K562 (cell line): Measurements from ENCODE around the gene HTR4. TPM values are rescaled to one million over a fixed set of nuclear protein-coding genes. Genes with fewer than 3 reads are reported as not detected.

Experiments
- ATAC-seq: fragments of 200-7000 bp; cut with Tn5 transposase; 3 replicates; pipeline ENCODE4 v1.9.1; 2020; ENCODE audit warnings: moderate library complexity
- BruUV-seq: library from RNA; stranded (reverse); fragments of 400-500 nt; replicated peaks from 2 replicates; lab custom pipeline; 2021; lab: Mats Ljungman, UMichigan
- CTCF ChIA-PET: fragments of 300-600 bp; formaldehyde crosslinking; extraction: SDS; loops from one replicate; lab custom pipeline; 2021; ENCODE audit warnings: low intra/inter-chr PET ratio; lab: Yijun Ruan, JAX
- POLR2A ChIA-PET: fragments of 300-600, 350-650 bp; sonication (Branson Sonifier 250); formaldehyde crosslinking; extraction: SDS; loops from one replicate; lab custom pipeline; 2021; ENCODE audit warnings: antibody characterized with exemption, inconsistent platforms; lab: Yijun Ruan, JAX
- DNase-seq, 4 experiments: peaks; one replicate each; pipeline versions ENCODE4 v3.0.0 to v3.0.0-alpha.2; 2011 to 2018; ENCODE audit warnings: low spot score in 3 of 4, mixed read lengths in 3 of 4; ENCODE audit errors: extremely low read depth in 1 of 4
- FAIRE-seq: peaks from 2 replicates; lab custom pipeline; 2011; peaks lifted over from hg19 to GRCh38; lab: Jason Lieb, UNC
- H2AFZ ChIP-seq: 2 replicates; pipeline ENCODE4 v1.6.0; 2011; ENCODE audit warnings: low read depth, low read length, control low read depth, inconsistent platforms
- H3K27ac ChIP-seq: fragments of 200-600 bp; 3 replicates; pipeline ENCODE4 v1.8.0; 2011; ENCODE audit warnings: low read depth, mild to moderate bottlenecking, control low read depth, inconsistent platforms, low read length, moderate library complexity, mixed read lengths; ENCODE audit errors: extremely low read depth
- H3K27me3 ChIP-seq, 2 experiments: fragments of 300-600 bp in 1 of 2; 2 replicates in 1 of 2; 3 replicates in 1 of 2; pipeline versions ENCODE4 v1.6.0 to v1.8.0; 2011; ENCODE audit warnings: inconsistent platforms in 2 of 2, low read length in 2 of 2, mild to moderate bottlenecking in 1 of 2, mixed read lengths in 1 of 2, moderate library complexity in 1 of 2; ENCODE audit not compliant: control insufficient read depth in 2 of 2, insufficient read depth in 2 of 2
- H3K36me3 ChIP-seq: fragments of 300-600 bp; 3 replicates; pipeline ENCODE4 v1.8.0; 2011; ENCODE audit warnings: mild to moderate bottlenecking, low read length, inconsistent platforms; ENCODE audit not compliant: control insufficient read depth, insufficient read depth
- H3K4me1 ChIP-seq, 2 experiments: fragments of 200-600 bp in 1 of 2; replicated peaks in 1 of 2; 2 replicates in 1 of 2; 3 replicates in 1 of 2; pipeline versions ENCODE4 v1.5.1 to v1.8.0; 2011; ENCODE audit warnings: inconsistent platforms in 2 of 2, low read length in 2 of 2, mild to moderate bottlenecking in 1 of 2, mixed read lengths in 1 of 2, moderate library complexity in 1 of 2; ENCODE audit not compliant: control insufficient read depth in 2 of 2, insufficient read depth in 2 of 2
- H3K4me2 ChIP-seq: 2 replicates; pipeline ENCODE4 v1.6.1; 2011; ENCODE audit warnings: low read length, control low read depth, inconsistent platforms, mixed read lengths; ENCODE audit not compliant: insufficient read depth
- H3K4me3 ChIP-seq: fragments of 200-600 bp; sonication (generic), shearing (Covaris generic); 2 replicates; pipeline ENCODE4 v1.5.1; 2016; ENCODE audit warnings: control low read depth, inconsistent platforms
- H3K79me2 ChIP-seq: fragments of 200-600 bp; 3 replicates; pipeline ENCODE4 v1.8.0; 2011; ENCODE audit warnings: low read length, inconsistent platforms; ENCODE audit not compliant: control insufficient read depth, insufficient read depth
- H3K9ac ChIP-seq, 2 experiments: 2 replicates each; pipeline versions ENCODE4 v1.6.0 to v1.6.1; 2011; ENCODE audit warnings: low read depth in 2 of 2, low read length in 2 of 2, control low read depth in 1 of 2, inconsistent platforms in 1 of 2, mild to moderate bottlenecking in 1 of 2, mixed read lengths in 1 of 2; ENCODE audit not compliant: insufficient read depth in 1 of 2
- H3K9me1 ChIP-seq: one replicate; pipeline ENCODE4 v1.6.0; 2011; ENCODE audit warnings: inconsistent platforms, mild to moderate bottlenecking, low read length, moderate library complexity; ENCODE audit not compliant: control insufficient read depth, insufficient read depth
- H3K9me3 ChIP-seq: replicated peaks from 2 replicates; pipeline ENCODE4 v1.5.1; 2011; ENCODE audit warnings: low read depth, low read length, inconsistent platforms; ENCODE audit not compliant: control insufficient read depth, insufficient read depth
- H4K20me1 ChIP-seq: replicated peaks from 2 replicates; pipeline ENCODE4 v1.6.1; 2011; ENCODE audit warnings: low read length, inconsistent platforms, mixed read lengths; ENCODE audit not compliant: control insufficient read depth, insufficient read depth
- HSF4 ChIP-seq: fragments of 250-450 bp; sonication (Bioruptor Pico); IDR thresholded peaks from 2 replicates; pipeline ENCODE4 v2.1.2; 2022; ENCODE audit warnings: mild to moderate bottlenecking, moderate library complexity, borderline replicate concordance
- IFI16 ChIP-seq: fragments of 250-450 bp; sonication (Bioruptor Pico); IDR thresholded peaks from 2 replicates; pipeline ENCODE4 v2.1.2; 2022; ENCODE audit warnings: mild to moderate bottlenecking, inconsistent platforms
- NCOA1 ChIP-seq: fragments of 450-650 bp; IDR thresholded peaks from 2 replicates; pipeline ENCODE4 v1.6.1; 2016; ENCODE audit warnings: low read depth
- NFYB ChIP-seq: IDR thresholded peaks from 2 replicates; pipeline ENCODE4 v1.6.1; 2011; ENCODE audit warnings: mild to moderate bottlenecking, moderate library complexity; ENCODE audit not compliant: insufficient read length; ENCODE audit errors: extremely low read depth
- SMAD1 ChIP-seq: fragments of 150-350 bp; IDR thresholded peaks from 2 replicates; pipeline ENCODE4 v1.6.1; 2014; ENCODE audit warnings: low read length, low read depth; ENCODE audit not compliant: partially characterized antibody
- TAF7 ChIP-seq: fragments of 450-650 bp; IDR thresholded peaks from 2 replicates; pipeline ENCODE4 v1.6.1; 2016; ENCODE audit warnings: missing genetic modification characterization, missing compliant biosample characterization
- TAF9B ChIP-seq: fragments of 450-650 bp; IDR thresholded peaks from 2 replicates; pipeline ENCODE4 v1.6.1; 2018; ENCODE audit warnings: mild to moderate bottlenecking; ENCODE audit not compliant: partially characterized antibody
- XRCC5 ChIP-seq: fragments of 200-400 bp; formaldehyde crosslinking; IDR thresholded peaks from 2 replicates; pipeline ENCODE4 v1.6.1; 2017; ENCODE audit warnings: low read depth, mild to moderate bottlenecking, low read length
- ZKSCAN8 ChIP-seq: fragments of 200-800 bp; sonication (Bioruptor generic); IDR thresholded peaks from 2 replicates; pipeline ENCODE4 v1.6.1; 2016; ENCODE audit warnings: missing genetic modification characterization, missing compliant biosample characterization
- WGBS: fragments of 100-300 bp; shearing (Covaris generic); methylation state at CpG from one replicate; pipeline ENCODE4 v1.1.6; 2016; ENCODE audit warnings: low coverage, mixed read lengths; ENCODE audit not compliant: insufficient coverage; ENCODE audit errors: missing lambda C conversion rate; 5-methylcytosine and 5-hydroxymethylcytosine counted together
- in situ Hi-C: fragments of 300-500 bp; cut with MboI; formaldehyde crosslinking; loops from 4 replicates; pipeline ENCODE4 v1.15.0; 2018; ENCODE audit warnings: inconsistent platforms, mixed read lengths
- intact Hi-C: fragments of 100-400 bp; cut with micrococcal nuclease; formaldehyde crosslinking; loops from 2 replicates; pipeline ENCODE4 v1.14.2; 2022
- polyA plus RNA-seq, 8 experiments: library from polyadenylated mRNA; depleted of rRNA in 4 of 8; stranded (reverse) in 5 of 8; unstranded in 3 of 8; fragments of >200 nt; fragmentation: Nextera tagmentation in 2 of 8; fragmentation: Illumina TruSeq in 1 of 8; extraction: Ambion mirVana in 2 of 8; extraction: Trizol in 1 of 8; gene quantifications; 2 replicates each; pipeline versions ENCODE4 v1.2.1 to v1.2.3, GENCODE V29; 2011 to 2014; ENCODE audit warnings: inconsistent platforms in 1 of 8, missing spikeins in 1 of 8
- total RNA-seq, 7 experiments: library from RNA; depleted of rRNA in 6 of 7; stranded (reverse); fragments of >200 nt in 6 of 7; fragmentation: Illumina TruSeq in 2 of 7; extraction: Trizol in 2 of 7; gene quantifications; 2 replicates each; pipeline versions ENCODE4 v1.2.1 to v1.2.3, GENCODE V29; 2011 to 2021; ENCODE audit warnings: low replicate concordance in 1 of 7
- TF ChIP-seq, protein P1 (sequence below): sonication (generic); IDR thresholded peaks from 2 replicates; pipeline ENCODE4 v1.6.1; 2016
- TF ChIP-seq, protein P2 (sequence below): conservative IDR thresholded peaks from 2 replicates; pipeline ENCODE4 v1.6.1; 2011; ENCODE audit warnings: low read depth, mild to moderate bottlenecking, low read length; ENCODE audit not compliant: control insufficient read depth
- TF ChIP-seq, protein P3 (sequence below): fragments of 250-450 bp; sonication (Bioruptor Pico); IDR thresholded peaks from 2 replicates; pipeline ENCODE4 v1.5.1; 2021; ENCODE audit warnings: mild to moderate bottlenecking
- TF ChIP-seq, protein P4 (sequence below): fragments of 250-450 bp; sonication (Bioruptor Pico); IDR thresholded peaks from 2 replicates; pipeline ENCODE4 v1.4.0; 2020

HTR4 gene
- total and polyA plus RNA-seq, 9 of the 15 experiments (the other 6 are each of a cell fraction or from before 2014, with no cell fraction given): 0.13 TPM; not detected in 8

DNA sequence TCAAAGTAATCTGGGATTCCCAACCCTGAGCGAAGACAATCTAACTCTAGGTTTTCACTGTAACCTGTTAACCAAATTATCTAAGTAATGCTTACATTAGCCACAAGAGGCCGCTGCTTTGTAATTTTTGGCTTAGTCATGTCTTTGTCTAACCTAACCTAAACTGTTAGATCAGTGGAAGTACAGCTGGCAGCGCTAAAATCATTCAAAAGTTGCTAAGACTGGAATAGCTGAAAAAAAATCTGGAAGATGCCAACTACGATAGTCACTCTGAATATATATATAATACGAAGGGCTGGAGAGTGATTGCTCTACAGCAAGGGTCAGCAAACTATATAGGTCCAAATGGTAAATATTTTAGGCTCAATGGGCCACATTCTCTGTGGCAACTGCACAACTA is 210.3 kb downstream of the HTR4 start:
- no peaks in the 10 kb centered on the region for H3K9me3 ChIP-seq
- H2AFZ ChIP-seq: no peak overlapping the region
- in situ Hi-C loops: loop anchor here (25.0 kb wide), 2 partner anchors 593 to 818 kb away; partner anchors contain the start of gene AFAP1L1
- WGBS: 23% methylated on average over 5 of the region's 5 CpGs
- H3K9me1 ChIP-seq: no peaks in the 10 kb centered on the region
- ChIA-PET CTCF (interaction anchor here (0.8 to 3.5 kb wide), 8 partner anchors 12 to 825 kb away, joined by 3 to 84 read pairs (median 6); no protein-coding TSS in a partner anchor), POLR2A (interaction anchor here (0.6 to 0.9 kb wide), 3 partner anchors 11 to 287 kb away, joined by 3 to 5 read pairs (median 4); no protein-coding TSS in a partner anchor)
- ATAC-seq: peak; percentile 97
- no peak overlapping the region for H3K4me3 ChIP-seq
- FAIRE-seq: peak; percentile 86
- peak; percentile 48 to 78 (median 50) for DNase-seq
- no peaks in the 10 kb centered on the region for H3K4me1 ChIP-seq
- BruUV-seq: no TSS peak
- H3K4me2 ChIP-seq: no peak overlapping the region
- no peaks in the 10 kb centered on the region for H4K20me1 ChIP-seq
- no peak overlapping the region for H3K27ac ChIP-seq
- no peak overlapping the region for H3K9ac ChIP-seq
- intact Hi-C loops: loop anchor here (1.0 to 10.0 kb wide), 7 partner anchors 39 to 591 kb away; no protein-coding TSS in a partner anchor
- no peaks in the 10 kb centered on the region for H3K27me3 ChIP-seq
- H3K79me2 ChIP-seq: no peaks in the 10 kb centered on the region
- H3K36me3 ChIP-seq: peaks cover 28% of the 10 kb centered on the region; the same call in 1 of the 3 replicates
- TF ChIP-seq, protein P1, sequence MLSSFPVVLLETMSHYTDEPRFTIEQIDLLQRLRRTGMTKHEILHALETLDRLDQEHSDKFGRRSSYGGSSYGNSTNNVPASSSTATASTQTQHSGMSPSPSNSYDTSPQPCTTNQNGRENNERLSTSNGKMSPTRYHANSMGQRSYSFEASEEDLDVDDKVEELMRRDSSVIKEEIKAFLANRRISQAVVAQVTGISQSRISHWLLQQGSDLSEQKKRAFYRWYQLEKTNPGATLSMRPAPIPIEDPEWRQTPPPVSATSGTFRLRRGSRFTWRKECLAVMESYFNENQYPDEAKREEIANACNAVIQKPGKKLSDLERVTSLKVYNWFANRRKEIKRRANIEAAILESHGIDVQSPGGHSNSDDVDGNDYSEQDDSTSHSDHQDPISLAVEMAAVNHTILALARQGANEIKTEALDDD: peak; percentile 88
- no peak for TF ChIP-seq TAF9B
- no peak for TF ChIP-seq SMAD1
- TF ChIP-seq, protein P2, sequence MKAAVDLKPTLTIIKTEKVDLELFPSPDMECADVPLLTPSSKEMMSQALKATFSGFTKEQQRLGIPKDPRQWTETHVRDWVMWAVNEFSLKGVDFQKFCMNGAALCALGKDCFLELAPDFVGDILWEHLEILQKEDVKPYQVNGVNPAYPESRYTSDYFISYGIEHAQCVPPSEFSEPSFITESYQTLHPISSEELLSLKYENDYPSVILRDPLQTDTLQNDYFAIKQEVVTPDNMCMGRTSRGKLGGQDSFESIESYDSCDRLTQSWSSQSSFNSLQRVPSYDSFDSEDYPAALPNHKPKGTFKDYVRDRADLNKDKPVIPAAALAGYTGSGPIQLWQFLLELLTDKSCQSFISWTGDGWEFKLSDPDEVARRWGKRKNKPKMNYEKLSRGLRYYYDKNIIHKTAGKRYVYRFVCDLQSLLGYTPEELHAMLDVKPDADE: no peak
- TF ChIP-seq, protein P3, sequence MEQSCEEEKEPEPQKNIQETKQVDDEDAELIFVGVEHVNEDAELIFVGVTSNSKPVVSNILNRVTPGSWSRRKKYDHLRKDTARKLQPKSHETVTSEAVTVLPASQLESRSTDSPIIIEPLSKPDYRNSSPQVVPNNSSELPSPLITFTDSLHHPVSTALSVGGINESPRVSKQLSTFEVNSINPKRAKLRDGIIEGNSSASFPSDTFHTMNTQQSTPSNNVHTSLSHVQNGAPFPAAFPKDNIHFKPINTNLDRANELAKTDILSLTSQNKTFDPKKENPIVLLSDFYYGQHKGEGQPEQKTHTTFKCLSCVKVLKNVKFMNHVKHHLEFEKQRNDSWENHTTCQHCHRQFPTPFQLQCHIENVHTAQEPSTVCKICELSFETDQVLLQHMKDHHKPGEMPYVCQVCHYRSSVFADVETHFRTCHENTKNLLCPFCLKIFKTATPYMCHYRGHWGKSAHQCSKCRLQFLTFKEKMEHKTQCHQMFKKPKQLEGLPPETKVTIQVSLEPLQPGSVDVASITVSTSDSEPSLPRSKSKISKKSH (CRISPR knock-in tag): no peak
- no peak for TF ChIP-seq HSF4
- TF ChIP-seq, protein P4, sequence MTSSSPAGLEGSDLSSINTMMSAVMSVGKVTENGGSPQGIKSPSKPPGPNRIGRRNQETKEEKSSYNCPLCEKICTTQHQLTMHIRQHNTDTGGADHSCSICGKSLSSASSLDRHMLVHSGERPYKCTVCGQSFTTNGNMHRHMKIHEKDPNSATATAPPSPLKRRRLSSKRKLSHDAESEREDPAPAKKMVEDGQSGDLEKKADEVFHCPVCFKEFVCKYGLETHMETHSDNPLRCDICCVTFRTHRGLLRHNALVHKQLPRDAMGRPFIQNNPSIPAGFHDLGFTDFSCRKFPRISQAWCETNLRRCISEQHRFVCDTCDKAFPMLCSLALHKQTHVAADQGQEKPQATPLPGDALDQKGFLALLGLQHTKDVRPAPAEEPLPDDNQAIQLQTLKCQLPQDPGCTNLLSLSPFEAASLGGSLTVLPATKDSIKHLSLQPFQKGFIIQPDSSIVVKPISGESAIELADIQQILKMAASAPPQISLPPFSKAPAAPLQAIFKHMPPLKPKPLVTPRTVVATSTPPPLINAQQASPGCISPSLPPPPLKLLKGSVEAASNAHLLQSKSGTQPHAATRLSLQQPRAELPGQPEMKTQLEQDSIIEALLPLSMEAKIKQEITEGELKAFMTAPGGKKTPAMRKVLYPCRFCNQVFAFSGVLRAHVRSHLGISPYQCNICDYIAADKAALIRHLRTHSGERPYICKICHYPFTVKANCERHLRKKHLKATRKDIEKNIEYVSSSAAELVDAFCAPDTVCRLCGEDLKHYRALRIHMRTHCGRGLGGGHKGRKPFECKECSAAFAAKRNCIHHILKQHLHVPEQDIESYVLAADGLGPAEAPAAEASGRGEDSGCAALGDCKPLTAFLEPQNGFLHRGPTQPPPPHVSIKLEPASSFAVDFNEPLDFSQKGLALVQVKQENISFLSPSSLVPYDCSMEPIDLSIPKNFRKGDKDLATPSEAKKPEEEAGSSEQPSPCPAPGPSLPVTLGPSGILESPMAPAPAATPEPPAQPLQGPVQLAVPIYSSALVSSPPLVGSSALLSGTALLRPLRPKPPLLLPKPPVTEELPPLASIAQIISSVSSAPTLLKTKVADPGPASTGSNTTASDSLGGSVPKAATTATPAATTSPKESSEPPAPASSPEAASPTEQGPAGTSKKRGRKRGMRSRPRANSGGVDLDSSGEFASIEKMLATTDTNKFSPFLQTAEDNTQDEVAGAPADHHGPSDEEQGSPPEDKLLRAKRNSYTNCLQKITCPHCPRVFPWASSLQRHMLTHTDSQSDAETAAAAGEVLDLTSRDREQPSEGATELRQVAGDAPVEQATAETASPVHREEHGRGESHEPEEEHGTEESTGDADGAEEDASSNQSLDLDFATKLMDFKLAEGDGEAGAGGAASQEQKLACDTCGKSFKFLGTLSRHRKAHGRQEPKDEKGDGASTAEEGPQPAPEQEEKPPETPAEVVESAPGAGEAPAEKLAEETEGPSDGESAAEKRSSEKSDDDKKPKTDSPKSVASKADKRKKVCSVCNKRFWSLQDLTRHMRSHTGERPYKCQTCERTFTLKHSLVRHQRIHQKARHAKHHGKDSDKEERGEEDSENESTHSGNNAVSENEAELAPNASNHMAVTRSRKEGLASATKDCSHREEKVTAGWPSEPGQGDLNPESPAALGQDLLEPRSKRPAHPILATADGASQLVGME (CRISPR knock-in tag): no peak
- no peak for TF ChIP-seq NFYB
- TF ChIP-seq TAF7 (tag): no peak
- no peak for TF ChIP-seq NCOA1
- no peak for TF ChIP-seq XRCC5
- TF ChIP-seq IFI16 (CRISPR knock-in tag): no peak
- TF ChIP-seq ZKSCAN8 (CRISPR knock-in tag): no peak
